ENCODE measurements around the gene CHID1. TPM values are rescaled to one million over a fixed set of nuclear protein-coding genes. Genes with fewer than 3 reads are reported as not detected.
A peak's percentile ranks its signal among the peaks of the same experiment; 100 is the strongest.

CHID1 gene
- total RNA-seq, 1 donor = 48.9 TPM

DNA sequence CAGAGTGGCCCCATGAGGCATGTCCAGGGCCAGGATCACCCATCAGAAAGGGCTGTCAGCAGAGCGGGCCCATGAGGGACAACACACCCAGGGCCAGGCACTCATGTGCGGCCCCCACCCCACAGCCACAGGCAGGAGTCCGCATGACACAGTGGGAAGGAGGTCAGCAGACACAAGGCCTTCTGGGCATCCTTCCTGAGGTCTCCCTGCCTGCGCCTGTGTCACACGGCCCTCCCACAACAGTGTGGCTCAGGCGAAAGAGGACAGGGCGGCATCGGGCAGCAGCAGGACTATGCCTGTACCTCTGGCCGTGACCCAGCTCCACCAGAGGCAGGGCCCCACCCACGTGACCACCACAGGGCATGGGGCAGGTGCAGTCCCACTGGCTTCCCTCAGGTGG, 27.1 kb downstream of the CHID1 start:
- no peaks in the 10 kb centered on the region for H3K27me3 ChIP-seq (ENCODE audit: insufficient read depth, low read length)
- H3K27ac ChIP-seq (ENCODE audit: low read depth, low read length) = no peak overlapping the region
- DNase-seq (ENCODE audit: insufficient read length, low spot score, missing footprints) = no peak
- no peaks in the 10 kb centered on the region for H3K9me3 ChIP-seq (ENCODE audit: low read depth, low read length)
- H3K4me3 ChIP-seq (ENCODE audit: insufficient read depth, low read length) = no peak overlapping the region
- no peaks in the 10 kb centered on the region for H3K4me1 ChIP-seq (ENCODE audit: insufficient read depth, low read length)
- H4K20me1 ChIP-seq (ENCODE audit: insufficient read depth, low read length) = peaks cover 3% of the 10 kb centered on the region
- H3K79me2 ChIP-seq (ENCODE audit: insufficient read depth, low read length) = no peaks in the 10 kb centered on the region
- no peak overlapping the region for H3K4me2 ChIP-seq (ENCODE audit: insufficient read depth, low read length)
- no peak overlapping the region for H2AFZ ChIP-seq (ENCODE audit: low read length)
- H3K36me3 ChIP-seq (ENCODE audit: insufficient read depth, low read length) = peaks cover 13% of the 10 kb centered on the region
- TF ChIP-seq, protein P1, sequence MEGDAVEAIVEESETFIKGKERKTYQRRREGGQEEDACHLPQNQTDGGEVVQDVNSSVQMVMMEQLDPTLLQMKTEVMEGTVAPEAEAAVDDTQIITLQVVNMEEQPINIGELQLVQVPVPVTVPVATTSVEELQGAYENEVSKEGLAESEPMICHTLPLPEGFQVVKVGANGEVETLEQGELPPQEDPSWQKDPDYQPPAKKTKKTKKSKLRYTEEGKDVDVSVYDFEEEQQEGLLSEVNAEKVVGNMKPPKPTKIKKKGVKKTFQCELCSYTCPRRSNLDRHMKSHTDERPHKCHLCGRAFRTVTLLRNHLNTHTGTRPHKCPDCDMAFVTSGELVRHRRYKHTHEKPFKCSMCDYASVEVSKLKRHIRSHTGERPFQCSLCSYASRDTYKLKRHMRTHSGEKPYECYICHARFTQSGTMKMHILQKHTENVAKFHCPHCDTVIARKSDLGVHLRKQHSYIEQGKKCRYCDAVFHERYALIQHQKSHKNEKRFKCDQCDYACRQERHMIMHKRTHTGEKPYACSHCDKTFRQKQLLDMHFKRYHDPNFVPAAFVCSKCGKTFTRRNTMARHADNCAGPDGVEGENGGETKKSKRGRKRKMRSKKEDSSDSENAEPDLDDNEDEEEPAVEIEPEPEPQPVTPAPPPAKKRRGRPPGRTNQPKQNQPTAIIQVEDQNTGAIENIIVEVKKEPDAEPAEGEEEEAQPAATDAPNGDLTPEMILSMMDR (IDR thresholded peaks at IDR 0.05; ENCODE audit: extremely low read depth, low read depth, low read length) = no peak

DNA sequence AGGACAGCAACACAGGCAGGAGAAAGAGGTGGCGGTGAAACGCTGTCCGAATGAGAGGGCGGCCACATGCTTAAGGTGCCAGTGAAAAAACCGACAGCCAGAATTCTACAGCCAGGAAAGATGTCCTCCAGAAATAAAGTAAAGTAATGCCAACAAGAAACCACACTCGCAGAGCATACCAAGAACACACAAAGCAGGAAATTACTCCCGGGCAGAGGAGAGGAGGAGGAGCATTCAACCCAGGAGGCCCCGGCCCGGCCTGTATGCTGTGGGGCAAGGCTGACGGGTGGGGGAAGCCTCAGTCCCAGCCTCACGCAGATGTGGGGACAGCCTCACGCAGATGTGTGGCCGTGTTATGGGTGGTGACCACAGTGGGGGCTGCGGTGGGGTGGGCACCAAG, 28.0 kb downstream of the CHID1 start:
- Histone ChIP-seq H3K79me2 (ENCODE audit: insufficient read depth, low read length) (no peaks in the 10 kb centered on the region), H3K4me2 (ENCODE audit: insufficient read depth, low read length) (no peak overlapping the region), H3K27me3 (ENCODE audit: insufficient read depth, low read length) (no peaks in the 10 kb centered on the region), H3K4me1 (ENCODE audit: insufficient read depth, low read length) (no peaks in the 10 kb centered on the region), H3K27ac (ENCODE audit: low read depth, low read length) (no peak overlapping the region), H3K36me3 (ENCODE audit: insufficient read depth, low read length) (peaks cover 13% of the 10 kb centered on the region), H3K9me3 (ENCODE audit: low read depth, low read length) (no peaks in the 10 kb centered on the region), H3K4me3 (ENCODE audit: insufficient read depth, low read length) (no peak overlapping the region), H4K20me1 (ENCODE audit: insufficient read depth, low read length) (peaks cover 3% of the 10 kb centered on the region), H2AFZ (ENCODE audit: low read length) (no peak overlapping the region)
- DNase-seq (ENCODE audit: insufficient read length, low spot score, missing footprints) = peak; percentile 93
- TF ChIP-seq, protein P1 (IDR thresholded peaks at IDR 0.05; ENCODE audit: extremely low read depth, low read depth, low read length) = no peak

DNA sequence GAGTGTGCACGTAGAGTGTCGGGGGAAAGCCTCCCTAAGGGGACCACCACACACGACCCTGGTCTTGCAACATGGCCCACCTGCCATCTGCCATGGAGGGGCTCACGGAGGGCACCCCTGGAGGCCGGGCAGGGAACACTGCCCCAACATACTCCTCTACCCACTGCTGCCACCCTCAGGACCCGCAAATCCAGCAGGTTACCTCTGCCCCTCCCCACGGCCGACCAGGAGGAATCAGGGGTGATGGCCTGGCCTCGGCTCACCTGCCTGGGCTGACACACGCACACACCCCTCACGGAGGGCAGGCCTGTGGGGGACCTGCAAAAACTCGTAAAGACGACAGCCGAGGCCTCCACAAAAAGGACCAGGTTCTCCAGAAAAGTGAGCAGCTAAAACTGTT, 30.2 kb downstream of the CHID1 start:
- H3K27ac ChIP-seq (ENCODE audit: low read depth, low read length) = no peak overlapping the region
- H3K4me2 ChIP-seq (ENCODE audit: insufficient read depth, low read length) = no peak overlapping the region
- TF ChIP-seq, protein P1 (IDR thresholded peaks at IDR 0.05; ENCODE audit: extremely low read depth, low read depth, low read length) = no peak
- no peak overlapping the region for H3K4me3 ChIP-seq (ENCODE audit: insufficient read depth, low read length)
- H3K9me3 ChIP-seq (ENCODE audit: low read depth, low read length) = no peaks in the 10 kb centered on the region
- H3K36me3 ChIP-seq (ENCODE audit: insufficient read depth, low read length) = peaks cover 7% of the 10 kb centered on the region
- no peaks in the 10 kb centered on the region for H3K4me1 ChIP-seq (ENCODE audit: insufficient read depth, low read length)
- no peaks in the 10 kb centered on the region for H3K79me2 ChIP-seq (ENCODE audit: insufficient read depth, low read length)
- peaks cover 3% of the 10 kb centered on the region for H4K20me1 ChIP-seq (ENCODE audit: insufficient read depth, low read length)
- no peak for DNase-seq (ENCODE audit: insufficient read length, low spot score, missing footprints)
- H3K27me3 ChIP-seq (ENCODE audit: insufficient read depth, low read length) = no peaks in the 10 kb centered on the region
- H2AFZ ChIP-seq (ENCODE audit: low read length) = no peak overlapping the region

DNA sequence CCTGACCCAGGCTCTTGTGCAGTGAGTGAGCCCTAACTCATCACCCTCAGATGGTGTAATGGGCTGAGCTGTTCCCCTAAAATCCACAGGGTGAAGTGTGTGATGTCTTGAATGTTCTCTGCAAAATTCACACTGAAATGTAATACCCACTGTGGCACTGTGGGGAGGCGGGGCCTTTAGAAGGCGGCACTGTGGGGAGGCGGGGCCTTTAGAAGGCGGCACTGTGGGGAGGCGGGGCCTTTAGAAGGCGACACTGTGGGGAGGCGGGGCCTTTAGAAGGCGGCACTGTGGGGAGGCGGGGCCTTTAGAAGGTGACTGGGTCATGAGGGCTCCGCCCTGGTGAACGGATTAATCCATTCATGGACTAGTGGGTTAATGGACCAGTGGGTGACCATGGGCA, 33.0 kb downstream of the CHID1 start:
- Histone ChIP-seq H3K79me2 (ENCODE audit: insufficient read depth, low read length) (no peaks in the 10 kb centered on the region), H3K4me3 (ENCODE audit: insufficient read depth, low read length) (no peak overlapping the region), H3K36me3 (ENCODE audit: insufficient read depth, low read length) (peaks cover 7% of the 10 kb centered on the region), H3K27ac (ENCODE audit: low read depth, low read length) (no peak overlapping the region), H4K20me1 (ENCODE audit: insufficient read depth, low read length) (peaks cover 3% of the 10 kb centered on the region), H3K27me3 (ENCODE audit: insufficient read depth, low read length) (no peaks in the 10 kb centered on the region), H3K4me2 (ENCODE audit: insufficient read depth, low read length) (no peak overlapping the region), H2AFZ (ENCODE audit: low read length) (no peak overlapping the region), H3K9me3 (ENCODE audit: low read depth, low read length) (no peaks in the 10 kb centered on the region), H3K4me1 (ENCODE audit: insufficient read depth, low read length) (no peaks in the 10 kb centered on the region)
- TF ChIP-seq, protein P1 (IDR thresholded peaks at IDR 0.05; ENCODE audit: extremely low read depth, low read depth, low read length) = no peak
- DNase-seq (ENCODE audit: insufficient read length, low spot score, missing footprints) = no peak

Data from osteoblast (primary cell).